HG03103 (cell line): ENCODE results near the gene PTP4A1.

Experiments
- ATAC-seq: cut with Tn5 transposase; IDR thresholded peaks from one replicate; pipeline ENCODE4 v1.9.1; 2021; ENCODE audit warnings: low read depth; ENCODE audit not compliant: unreplicated experiment

The PTP4A1 gene

GRCh38 chr6:63554782-63555181, 17.5 kb upstream of the PTP4A1 start:
- no peak for ATAC-seq

GRCh38 chr6:63556369-63556768, 15.9 kb upstream of the PTP4A1 start:
- ATAC-seq = no peak

GRCh38 chr6:63558278-63558677, 14.0 kb upstream of the PTP4A1 start:
- no peak for ATAC-seq

GRCh38 chr6:63560801-63561287, 11.4 kb upstream of the PTP4A1 start:
- no peak for ATAC-seq

- ATAC-seq = no peak
Observed at GRCh38 chr6:63561288-63561687, 11.0 kb upstream of the PTP4A1 start.

GRCh38 chr6:63563235-63563634, 9.0 kb upstream of the PTP4A1 start:
- no peak for ATAC-seq

- no peak for ATAC-seq
Observed at GRCh38 chr6:63565058-63565726, 7.1 kb upstream of the PTP4A1 start.

- ATAC-seq = no peak
Observed at GRCh38 chr6:63565727-63566596, 6.3 kb upstream of the PTP4A1 start.

- no peak for ATAC-seq
Observed at GRCh38 chr6:63567966-63568365, 4.3 kb upstream of the PTP4A1 start.

GRCh38 chr6:63571361-63572043, 778 bp upstream of the PTP4A1 start:
- no peak for ATAC-seq

- ATAC-seq = peak; percentile 0
Observed at GRCh38 chr6:63572747-63573075, 431 bp downstream of the PTP4A1 start.

- ATAC-seq = peak; percentile 38
Observed at GRCh38 chr6:63573076-63573898, 1.0 kb downstream of the PTP4A1 start.

- ATAC-seq = peak; percentile 12
Observed at GRCh38 chr6:63573899-63574553, 1.7 kb downstream of the PTP4A1 start.

- no peak for ATAC-seq
Observed at GRCh38 chr6:63574554-63574900, 2.2 kb downstream of the PTP4A1 start.

GRCh38 chr6:63576147-63576772, 4.0 kb downstream of the PTP4A1 start:
- no peak for ATAC-seq

GRCh38 chr6:63576985-63577712, 4.9 kb downstream of the PTP4A1 start:
- ATAC-seq = no peak

- no peak for ATAC-seq
Observed at GRCh38 chr6:63578757-63579156, 6.5 kb downstream of the PTP4A1 start.

- no peak for ATAC-seq
Observed at GRCh38 chr6:63579937-63580703, 7.8 kb downstream of the PTP4A1 start.

GRCh38 chr6:63580704-63580961, 8.4 kb downstream of the PTP4A1 start:
- no peak for ATAC-seq
